HG02884 (cell line): ENCODE data around the gene METRNL.

Experiments
- ATAC-seq: cut with Tn5 transposase; IDR thresholded peaks from one replicate; pipeline ENCODE4 v1.9.1; 2021; ENCODE audit warnings: mild to moderate bottlenecking, moderate library complexity; ENCODE audit not compliant: unreplicated experiment

Gene METRNL

GRCh38 chr17:83078378-83079351 lies 744 bp upstream of the METRNL start:
- ATAC-seq = no peak

- no peak for ATAC-seq
Observed at GRCh38 chr17:83079766-83080578, 563 bp downstream of the METRNL start.

- ATAC-seq = no peak
Observed at GRCh38 chr17:83080579-83080857, 1.1 kb downstream of the METRNL start.

GRCh38 chr17:83080858-83081683 lies 1.7 kb downstream of the METRNL start:
- no peak for ATAC-seq

GRCh38 chr17:83081684-83082201 lies 2.3 kb downstream of the METRNL start:
- no peak for ATAC-seq

- ATAC-seq = no peak
Observed at GRCh38 chr17:83082424-83082823, 3.0 kb downstream of the METRNL start.

- no peak for ATAC-seq
Observed at GRCh38 chr17:83082909-83083367, 3.5 kb downstream of the METRNL start.

- ATAC-seq = no peak
Observed at GRCh38 chr17:83083368-83084201, 4.2 kb downstream of the METRNL start.

- no peak for ATAC-seq
Observed at GRCh38 chr17:83084214-83084613, 4.8 kb downstream of the METRNL start.

- ATAC-seq = no peak
Observed at GRCh38 chr17:83084621-83085056, 5.2 kb downstream of the METRNL start.

GRCh38 chr17:83085103-83085502 lies 5.7 kb downstream of the METRNL start:
- ATAC-seq = no peak

- ATAC-seq = no peak
Observed at GRCh38 chr17:83085526-83086198, 6.3 kb downstream of the METRNL start.

GRCh38 chr17:83086199-83086880 lies 6.9 kb downstream of the METRNL start:
- no peak for ATAC-seq

- ATAC-seq = no peak
Observed at GRCh38 chr17:83086907-83087787, 7.7 kb downstream of the METRNL start.

- ATAC-seq = no peak
Observed at GRCh38 chr17:83087788-83088360, 8.5 kb downstream of the METRNL start.

GRCh38 chr17:83088451-83088850 lies 9.0 kb downstream of the METRNL start:
- ATAC-seq = no peak

- ATAC-seq = no peak
Observed at GRCh38 chr17:83088909-83089308, 9.5 kb downstream of the METRNL start.
